Neural cell (in vitro differentiated cells): Measurements from ENCODE around the gene NPM3.

Experiments
- CTCF ChIP-seq: fragments of 450-650 bp; IDR thresholded peaks from 2 replicates; pipeline ENCODE4 v1.5.1; 2014; ENCODE audit warnings: antibody characterized with exemption, mild to moderate bottlenecking, moderate library complexity; ENCODE audit not compliant: poor library complexity, severe bottlenecking
- EP300 ChIP-seq: fragments of 450-650 bp; conservative IDR thresholded peaks from 2 replicates; pipeline ENCODE4 v1.6.1; 2014; ENCODE audit warnings: antibody characterized with exemption, mild to moderate bottlenecking, moderate library complexity; ENCODE audit not compliant: poor library complexity, severe bottlenecking
- EZH2 ChIP-seq: fragments of 200-600, 300-800 bp; shearing (Covaris generic), sonication (generic); IDR thresholded peaks from 2 replicates; pipeline ENCODE4 v1.6.1; 2014; ENCODE audit warnings: antibody characterized with exemption, low read length, borderline replicate concordance, mild to moderate bottlenecking; ENCODE audit not compliant: insufficient read depth, poor library complexity, severe bottlenecking
- POLR2AphosphoS5 ChIP-seq: IDR thresholded peaks from 2 replicates; pipeline ENCODE4 v1.6.1; 2012
- RAD21 ChIP-seq: fragments of 450-650 bp; conservative IDR thresholded peaks from 2 replicates; pipeline ENCODE4 v1.6.1; 2014; ENCODE audit warnings: antibody characterized with exemption, mild to moderate bottlenecking, moderate library complexity
- SMC3 ChIP-seq: fragments of 450-650 bp; conservative IDR thresholded peaks from 2 replicates; pipeline ENCODE4 v1.6.1; 2014; ENCODE audit warnings: antibody characterized with exemption, mild to moderate bottlenecking, moderate library complexity; ENCODE audit not compliant: poor library complexity

- no peak for TF ChIP-seq CTCF
- TF ChIP-seq POLR2AphosphoS5, result no peak
- TF ChIP-seq RAD21, result no peak
- TF ChIP-seq EP300, result no peak
- TF ChIP-seq EZH2, result no peak
- no peak for TF ChIP-seq SMC3
Observed at GRCh38 chr10:101785801-101786200, 2.6 kb upstream of the NPM3 start.
